ENCODE results near the gene RYR2.

GRCh38 chr1:237279629-237280028 is 237.6 kb downstream of the RYR2 start:
- no peak for TF ChIP-seq MXI1 (IDR thresholded peaks at IDR 0.05; ENCODE audit: low read depth, low read length)
- TF ChIP-seq CTCF (IDR thresholded peaks at IDR 0.05): no peak
- TF ChIP-seq POLR2AphosphoS5 (IDR thresholded peaks at IDR 0.05; ENCODE audit: low read depth, low read length): no peak
- TF ChIP-seq SIN3A (IDR thresholded peaks at IDR 0.05; ENCODE audit: borderline replicate concordance, low read depth, low read length): no peak
- TF ChIP-seq RFX5 (IDR thresholded peaks at IDR 0.05; ENCODE audit: low read length): no peak
- TF ChIP-seq NFIC (IDR thresholded peaks at IDR 0.05; ENCODE audit: borderline replicate concordance): no peak
- no peak for TF ChIP-seq RAD21 (IDR thresholded peaks at IDR 0.05; ENCODE audit: low read length)
- no peak for TF ChIP-seq FOXJ3 (CRISPR knock-in tag; IDR thresholded peaks at IDR 0.05)

Data from SK-N-SH (cell line).